HG03159 (cell line): ENCODE measurements around the gene OGDH.
"Not testable (repeated sequence)": the region's sequence is repeated elsewhere in the genome, so short reads cannot be mapped to it uniquely, and the experiment has no call there.

ENCODE experiments used
- ATAC-seq: cut with Tn5 transposase; IDR thresholded peaks from one replicate; pipeline ENCODE4 v1.9.1; 2021; ENCODE audit warnings: mild to moderate bottlenecking, moderate library complexity; ENCODE audit not compliant: unreplicated experiment

OGDH gene

DNA sequence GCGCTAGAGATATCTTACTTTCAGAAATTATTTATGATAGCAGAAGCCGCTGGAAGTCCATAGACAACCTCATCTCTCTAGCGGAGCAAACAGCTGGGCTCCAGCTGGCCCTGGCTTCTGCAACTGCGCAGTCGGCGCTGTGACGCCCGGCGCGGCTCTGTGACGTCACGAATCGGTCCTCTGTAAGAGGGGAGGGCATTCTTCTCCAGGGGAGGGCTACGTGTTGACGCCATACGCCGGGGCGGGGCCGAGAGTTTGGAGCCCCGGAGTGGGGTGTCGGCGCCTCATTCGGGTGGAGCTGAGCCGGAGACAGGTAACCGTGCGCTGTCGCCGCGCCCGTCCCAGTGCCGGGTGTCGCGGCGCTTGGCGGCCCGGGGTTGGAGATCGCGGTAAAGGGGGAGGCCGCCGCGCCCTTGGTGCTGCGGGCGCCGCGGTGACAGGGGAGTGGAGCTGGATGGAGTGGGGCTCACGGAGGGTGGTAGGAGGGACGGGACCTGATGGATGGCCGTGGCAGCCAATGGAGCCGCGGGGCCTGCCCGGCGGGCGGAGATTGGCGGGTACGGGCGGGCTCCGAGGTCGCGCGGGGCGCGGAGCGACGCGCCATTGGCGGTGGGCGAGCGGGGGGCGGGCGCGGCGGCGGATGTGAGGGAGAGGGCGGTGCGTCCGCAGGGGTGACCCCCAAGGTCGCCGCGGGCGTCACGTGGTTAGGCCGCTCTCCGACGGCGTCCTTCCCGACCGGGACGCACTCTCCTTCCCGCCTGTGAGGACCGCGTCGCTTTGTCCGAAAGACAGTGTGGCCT lies at the start of gene OGDH:
OGDH (plus strand) TSS at position 287 of the 800 bp plus-strand sequence. CDS start 17,717 bp downstream, outside the sequence.
- ATAC-seq: peak; percentile 94

DNA sequence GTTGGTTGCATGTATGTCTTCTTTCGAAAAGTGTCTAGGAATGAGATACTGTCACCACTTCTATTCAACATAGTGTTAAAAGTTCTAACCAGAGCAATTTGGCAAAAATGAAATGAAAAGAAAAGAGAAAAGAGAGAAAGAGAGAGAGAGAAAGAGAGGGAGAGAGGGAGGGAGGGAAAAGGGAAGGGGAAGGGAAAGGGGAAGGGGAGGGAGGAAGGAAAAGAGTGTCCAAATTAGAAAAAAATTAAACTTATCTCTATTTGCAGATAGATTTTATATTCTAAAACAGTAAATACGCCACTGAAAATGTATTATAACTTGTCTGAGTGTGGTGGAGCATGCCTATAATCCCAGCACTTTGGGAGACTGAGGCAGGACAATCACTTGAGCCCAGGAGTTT lies 48.9 kb upstream of the OGDH start:
- ATAC-seq: no peak

DNA sequence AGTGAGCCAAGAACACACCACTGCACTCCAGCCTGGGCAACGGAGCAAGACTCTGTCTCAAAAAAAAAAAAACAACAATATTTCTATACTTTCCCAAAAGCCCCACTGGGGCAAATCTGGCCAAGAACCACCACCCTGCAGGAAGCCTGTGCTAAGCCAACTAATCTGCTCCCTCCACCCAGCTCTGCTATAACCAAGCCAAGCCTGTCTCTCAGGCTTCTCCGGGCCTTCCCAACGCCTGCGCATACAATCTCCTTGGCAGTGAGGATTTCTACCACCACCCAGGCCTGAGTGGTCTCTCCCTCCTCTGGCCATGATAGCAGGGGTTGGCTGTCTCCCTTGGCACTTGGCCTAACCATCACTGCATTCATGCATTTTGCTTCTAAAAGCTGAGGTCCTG lies 46.9 kb upstream of the OGDH start:
- ATAC-seq: no peak

DNA sequence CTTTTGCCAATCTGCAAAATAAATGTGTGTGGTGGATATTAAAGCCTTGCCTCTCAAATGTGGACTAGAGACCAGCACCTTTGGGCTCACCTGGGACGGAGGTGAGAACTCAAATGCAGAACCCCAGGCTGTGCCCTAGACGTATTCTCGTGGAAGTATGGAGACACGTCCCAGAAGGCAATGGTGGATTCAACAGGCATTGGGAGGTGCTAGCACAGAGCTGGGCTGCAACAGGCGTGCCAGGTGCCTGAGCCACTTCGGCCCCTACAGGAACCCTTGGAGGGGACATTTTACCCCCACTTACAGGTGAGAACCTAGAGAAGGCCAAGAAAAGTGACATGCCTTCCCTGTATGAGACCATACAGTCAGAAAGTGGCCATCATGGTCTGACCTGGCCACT lies 44.9 kb upstream of the OGDH start:
- no peak for ATAC-seq

DNA sequence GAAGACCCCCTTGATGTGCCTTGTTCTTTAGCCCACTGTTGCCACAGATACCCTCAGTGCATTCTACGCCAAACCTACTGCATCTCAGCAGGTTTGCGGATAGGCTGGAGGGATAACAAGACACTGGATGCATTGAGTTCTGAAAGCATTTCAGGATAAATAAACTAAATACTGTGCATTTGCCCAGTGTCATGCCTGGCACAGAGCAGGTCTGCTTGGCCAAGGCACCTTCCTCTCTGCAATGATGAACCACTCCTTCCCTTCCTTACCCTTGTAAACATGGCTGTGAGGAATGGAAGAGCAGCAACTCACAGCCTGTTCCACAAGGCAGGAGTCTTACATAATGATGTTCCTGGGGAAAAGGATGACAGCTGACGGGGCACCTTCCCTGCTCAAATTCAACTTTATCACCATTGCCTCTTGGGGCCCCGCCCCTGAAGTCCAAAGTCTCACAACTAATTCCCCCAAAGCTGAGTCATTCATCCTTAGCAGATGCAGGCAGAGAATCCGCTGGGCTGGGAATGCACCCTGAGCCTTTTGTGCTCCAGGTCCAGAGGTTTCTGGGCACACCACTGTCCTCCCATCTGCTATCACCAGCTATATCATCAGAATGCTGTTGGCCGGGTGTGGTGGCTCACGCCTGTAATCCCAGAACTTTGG lies 44.3 kb upstream of the OGDH start:
- ATAC-seq: no peak

DNA sequence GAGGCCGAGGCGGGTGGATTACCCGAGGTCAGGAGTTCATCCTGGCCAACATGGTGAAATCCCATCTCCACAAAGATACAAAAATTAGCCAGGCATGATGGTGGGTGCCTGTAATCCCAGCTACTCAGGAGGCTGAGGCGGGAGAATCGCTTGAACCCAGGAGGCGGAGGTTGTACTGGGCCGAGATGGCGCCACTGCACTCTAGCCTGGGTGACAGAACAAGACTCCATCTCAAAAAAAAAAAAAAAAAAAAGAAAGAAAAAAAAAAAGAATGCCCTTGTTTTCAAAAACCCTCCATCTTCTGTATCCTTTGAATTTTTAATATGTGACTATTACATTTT lies 43.8 kb upstream of the OGDH start:
- ATAC-seq: not testable (repeated sequence)

DNA sequence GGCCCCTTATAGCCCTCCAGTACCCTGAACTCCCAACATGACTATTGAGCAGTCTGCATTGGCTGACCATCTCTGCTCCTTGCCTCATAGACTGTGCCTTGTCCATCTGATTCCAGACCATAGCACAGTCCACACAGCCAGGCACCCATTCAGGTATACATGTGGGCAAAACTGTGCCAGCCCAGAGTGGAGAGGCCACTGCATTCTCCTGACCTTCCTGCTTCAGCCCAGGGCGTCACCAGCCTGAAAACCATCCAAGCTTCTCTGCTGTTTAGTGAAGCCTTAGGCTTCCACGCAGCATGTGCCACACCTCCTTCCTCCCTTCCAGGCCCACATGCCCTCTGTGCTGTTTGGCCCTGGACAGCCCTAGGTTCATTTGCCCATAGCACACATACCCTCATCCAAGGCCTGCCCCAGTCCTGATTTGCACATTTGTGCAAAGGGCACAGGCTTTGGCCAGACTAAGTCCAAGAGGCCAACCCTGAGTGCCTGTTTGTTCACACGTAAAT lies 43.2 kb upstream of the OGDH start:
- ATAC-seq: no peak

DNA sequence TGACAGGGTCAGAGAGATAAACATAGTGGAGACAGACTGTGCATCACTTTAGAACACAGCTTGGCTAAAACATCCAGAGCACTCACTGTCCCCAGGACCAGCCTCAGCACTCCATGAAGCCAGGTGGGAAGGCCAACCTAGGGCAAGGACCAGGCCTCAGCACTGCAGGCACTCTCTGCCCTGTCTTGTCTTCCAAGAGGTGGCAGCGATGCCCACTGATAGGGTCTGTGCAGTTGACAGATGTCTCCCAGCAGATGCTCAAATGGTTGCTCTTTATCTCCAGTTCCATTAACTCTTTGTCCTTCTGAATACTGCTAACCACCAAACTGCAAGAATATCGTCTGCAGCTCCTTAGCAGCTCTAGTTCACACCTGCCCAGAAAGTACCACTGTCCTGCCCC lies 41.8 kb upstream of the OGDH start:
- ATAC-seq: no peak

DNA sequence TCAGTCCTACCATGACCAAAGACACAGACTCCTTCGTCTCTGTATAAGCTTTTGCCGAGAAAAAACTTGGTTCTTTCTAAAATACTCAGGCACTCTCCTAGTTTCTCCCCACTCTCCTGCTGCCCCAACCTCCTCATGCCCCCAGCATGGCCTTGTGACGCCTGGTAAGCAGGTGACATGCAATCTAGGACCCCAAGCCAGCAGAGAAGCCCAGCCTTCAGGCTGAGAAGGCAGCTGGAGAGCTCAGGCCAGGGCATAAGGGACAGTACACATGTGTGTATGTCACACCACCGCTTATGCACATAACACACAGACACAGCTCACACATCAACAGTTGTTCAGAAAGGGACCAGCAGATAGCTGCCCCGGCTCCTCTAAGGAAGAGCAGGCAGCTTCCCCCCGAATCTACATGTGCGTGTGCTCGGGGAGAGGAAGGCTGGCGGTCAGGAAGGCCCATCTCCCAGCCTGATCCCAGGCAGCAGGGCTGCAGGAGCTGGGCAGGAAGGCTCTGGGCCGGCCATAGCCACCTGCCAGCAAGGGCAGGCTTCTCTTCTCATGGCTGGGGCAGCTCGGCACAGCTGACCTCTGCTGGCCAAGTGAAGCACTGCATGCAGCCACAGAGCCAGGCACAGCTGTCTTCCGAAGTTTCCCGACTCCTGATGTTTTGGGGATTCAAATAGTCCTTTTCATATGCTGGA lies 41.2 kb upstream of the OGDH start:
- ATAC-seq: peak; percentile 69

DNA sequence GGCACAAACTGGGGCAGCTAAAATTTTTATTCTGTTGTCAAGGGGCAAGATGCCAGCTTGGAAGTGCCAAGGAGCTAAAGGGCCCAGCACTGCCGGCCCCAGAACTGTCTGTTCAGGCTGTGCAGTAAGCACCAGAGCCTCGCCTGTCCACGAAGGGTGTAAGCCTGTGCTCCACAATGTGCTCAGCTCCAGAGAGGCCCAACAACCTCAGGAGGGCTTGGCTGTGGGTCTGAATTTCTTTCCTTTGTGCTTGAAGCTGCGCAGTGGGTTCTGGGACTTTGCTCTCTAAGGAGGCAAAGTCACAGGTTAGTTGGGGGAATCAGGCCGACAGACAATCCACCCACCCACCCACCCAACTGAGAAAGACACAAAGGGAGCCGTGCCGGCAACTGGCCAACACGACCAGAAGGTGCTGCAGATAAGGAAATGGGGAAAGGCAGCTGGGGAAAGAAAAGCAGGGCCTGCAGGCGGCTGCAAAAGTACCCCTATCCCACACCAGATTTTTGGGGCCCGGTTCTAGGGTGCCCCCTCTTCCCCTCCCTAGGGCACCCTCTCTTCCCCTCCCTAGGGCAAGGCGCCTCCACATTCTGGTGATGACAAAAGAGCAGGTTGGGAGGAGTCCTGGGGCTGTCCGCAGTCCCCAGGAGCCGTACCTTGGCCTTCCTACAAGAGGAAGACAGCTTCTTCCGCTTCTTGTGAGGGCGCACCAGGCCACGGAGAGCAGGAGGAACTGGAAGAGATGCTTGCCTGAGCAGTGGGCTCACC lies 40.5 kb upstream of the OGDH start:
- ATAC-seq: peak; percentile 21

DNA sequence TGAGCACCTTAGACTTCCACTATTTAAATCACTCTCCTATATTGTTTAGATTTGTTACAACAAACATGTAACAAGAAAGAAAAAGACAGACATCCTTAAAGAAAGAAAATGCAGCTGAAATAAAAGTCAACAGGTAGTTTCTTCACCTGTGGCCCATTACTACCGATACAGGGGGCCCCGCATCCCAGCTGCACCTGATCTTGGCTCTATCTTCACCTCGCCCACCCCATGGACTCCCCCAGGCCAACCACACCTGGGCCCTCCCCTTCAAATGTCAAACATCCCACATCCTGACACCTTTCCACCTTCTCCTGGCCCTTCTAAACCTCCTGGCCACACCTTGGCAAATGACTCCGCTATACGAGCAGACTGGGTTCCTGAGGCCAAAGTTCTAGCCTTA lies 39.7 kb upstream of the OGDH start:
- ATAC-seq: no peak

DNA sequence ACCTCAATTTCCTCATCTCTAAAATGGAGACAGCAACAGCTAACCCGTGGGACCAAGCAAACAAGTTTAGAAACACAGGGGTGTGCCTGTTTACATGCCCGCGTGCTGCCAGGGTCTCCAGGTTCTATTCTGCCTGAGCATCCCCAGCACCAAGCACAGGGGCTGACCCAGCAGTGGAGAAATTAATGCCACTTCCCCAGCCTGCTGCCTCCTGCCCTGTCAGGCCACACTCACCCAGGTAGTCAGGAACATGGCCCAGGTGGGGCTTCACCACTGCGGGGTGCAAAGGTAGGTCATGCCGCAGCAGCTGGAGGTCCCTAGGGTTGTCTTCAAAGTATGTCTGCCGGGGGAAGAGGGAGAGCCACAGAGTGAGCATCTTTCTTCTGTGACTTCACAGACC lies 38.5 kb upstream of the OGDH start:
- no peak for ATAC-seq

DNA sequence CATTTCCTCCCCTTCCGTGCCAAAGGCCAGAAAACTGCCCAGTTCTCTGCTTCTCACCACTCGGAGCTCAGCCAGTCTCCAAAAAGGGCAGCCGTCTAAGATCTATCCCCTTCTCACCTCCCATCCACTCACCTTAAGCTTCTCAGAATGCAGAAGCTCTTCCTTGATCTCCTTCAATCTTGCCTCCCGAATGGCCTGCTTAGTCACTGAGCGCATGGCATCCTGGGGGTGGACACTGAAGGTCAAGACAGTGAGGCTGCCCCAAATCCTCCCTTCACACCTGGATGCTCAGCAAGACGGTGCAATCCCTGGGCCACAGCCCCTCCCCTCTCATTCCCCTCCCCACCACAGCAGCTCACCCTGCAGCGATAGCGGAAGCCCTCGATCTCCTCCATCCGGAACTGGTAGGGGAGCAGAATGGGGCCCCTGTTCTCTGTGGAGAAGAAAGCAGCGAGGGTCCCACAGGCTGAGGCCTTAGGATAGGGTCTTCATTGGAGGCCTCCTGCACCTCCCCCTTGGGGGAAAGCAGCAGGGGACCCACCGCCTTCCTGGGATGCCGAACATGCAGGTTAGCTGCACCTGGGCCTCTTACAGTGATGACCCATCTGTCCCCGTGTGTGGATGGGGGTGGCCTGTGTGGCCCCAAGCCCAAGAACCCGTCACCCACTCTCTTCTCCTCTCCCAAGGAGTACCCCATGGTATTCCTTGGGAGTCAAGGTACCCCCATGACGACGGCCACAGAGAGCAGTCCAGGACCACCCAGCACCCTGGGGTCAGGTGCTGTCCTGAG lies 37.5 kb upstream of the OGDH start:
- ATAC-seq: no peak

DNA sequence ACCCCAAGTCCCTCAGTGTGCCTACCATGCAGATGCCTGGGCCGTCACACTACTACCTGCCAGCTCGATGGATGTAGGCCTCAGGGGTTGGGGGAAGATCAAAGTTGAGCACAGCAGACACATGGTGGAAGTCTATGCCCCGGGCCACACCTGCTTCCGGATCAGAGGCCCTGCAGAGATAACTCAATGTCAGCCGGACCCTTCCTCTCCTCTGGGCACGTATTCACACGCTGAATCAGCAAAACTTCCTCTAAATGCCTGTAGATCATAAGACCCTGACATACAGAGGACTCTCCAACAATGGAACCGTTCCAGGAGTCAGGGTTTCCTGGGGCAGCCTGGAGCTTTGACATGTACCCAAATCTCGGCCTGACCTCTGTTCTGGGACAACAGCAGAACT lies 36.5 kb upstream of the OGDH start:
- no peak for ATAC-seq

DNA sequence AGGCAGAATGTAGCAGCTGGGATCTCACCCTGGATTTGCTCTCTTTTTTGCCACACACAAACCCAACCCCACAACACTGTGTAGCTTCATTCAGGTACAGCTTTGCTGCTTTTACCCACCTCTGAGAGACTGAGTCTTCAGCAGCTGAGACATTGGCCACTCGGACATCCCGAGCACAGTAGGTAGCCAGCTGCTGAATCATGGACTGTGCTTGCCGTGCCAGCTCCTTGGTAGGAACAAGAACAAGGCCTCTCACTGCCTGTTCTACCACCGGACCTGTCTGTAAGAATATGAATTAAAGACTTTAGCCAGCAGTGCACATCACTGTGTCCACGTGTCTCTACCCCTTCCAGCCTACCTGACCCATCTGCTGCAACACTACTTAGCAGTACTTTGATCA lies 33.7 kb upstream of the OGDH start:
- no peak for ATAC-seq

DNA sequence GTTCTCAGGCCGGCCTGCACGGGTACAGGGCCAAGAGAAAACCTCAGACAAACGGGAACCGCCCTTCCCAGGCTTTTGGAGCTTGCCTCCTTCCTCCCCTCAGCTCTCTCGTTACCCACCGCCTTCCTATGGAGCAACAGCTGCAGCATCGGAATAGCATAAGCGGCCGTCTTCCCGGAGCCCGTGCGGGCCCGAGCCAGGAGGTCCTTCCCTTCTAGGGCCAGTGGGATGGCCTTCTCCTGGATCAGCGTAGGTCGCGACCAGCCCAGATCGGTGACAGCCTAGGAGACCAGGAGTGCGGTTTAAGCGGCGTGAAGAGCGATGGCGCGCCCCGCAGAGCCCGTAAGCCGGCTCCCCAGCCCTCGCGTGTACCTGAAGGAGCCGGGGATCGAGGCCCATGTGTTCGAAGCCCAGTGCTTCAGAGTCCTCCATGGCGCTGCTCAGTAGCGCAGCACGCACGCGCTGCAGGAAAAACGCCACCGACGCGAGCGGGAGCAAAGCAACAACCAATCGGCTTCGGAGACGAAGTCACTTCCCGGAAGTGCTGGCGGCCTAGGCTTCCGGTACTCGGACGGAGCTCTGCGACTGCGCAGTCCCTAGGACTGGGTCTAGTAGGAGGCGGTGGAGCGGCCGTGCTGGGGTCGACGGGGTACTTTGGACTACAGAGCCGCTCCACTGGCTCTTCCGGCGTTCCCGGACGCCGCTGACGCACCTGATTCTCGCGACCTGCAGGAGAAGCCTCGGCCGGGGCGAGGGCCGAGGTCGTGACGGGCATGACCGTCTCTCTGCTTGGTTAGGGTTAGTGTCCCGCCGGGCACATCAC lies 32.8 kb upstream of the OGDH start, which contains the start of gene DDX56:
DDX56 (minus strand) TSS at position 445 of the 823 bp plus-strand sequence; CDS start at position 432, 13 bp downstream.
- ATAC-seq: peak; percentile 90

DNA sequence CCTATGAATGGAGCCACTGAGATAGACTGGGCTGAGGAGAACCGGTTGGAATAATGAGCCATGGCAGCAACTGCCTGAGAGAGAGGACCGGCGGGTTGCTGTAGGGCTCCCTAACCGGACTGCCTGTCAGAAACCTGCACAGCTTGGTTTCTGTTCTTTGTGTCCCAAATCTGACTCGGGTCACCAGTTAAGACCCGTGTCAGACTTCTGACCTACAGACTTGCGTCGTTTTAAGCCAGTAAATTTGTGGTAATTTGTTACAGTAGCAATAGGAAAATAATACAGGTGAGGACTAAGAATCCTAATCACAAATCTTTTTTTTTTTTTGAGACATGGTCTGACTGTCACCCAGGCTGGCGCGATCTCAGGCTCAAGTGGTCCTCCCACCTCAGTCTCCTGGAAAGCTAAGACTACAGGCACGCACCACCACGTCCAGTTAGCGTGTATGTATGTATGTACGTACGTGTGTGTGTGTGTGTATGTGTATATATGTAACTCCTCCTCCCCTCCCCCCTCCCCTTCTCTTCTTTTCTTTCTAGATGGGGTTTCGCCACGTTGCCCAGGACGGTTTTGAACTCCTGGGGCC lies 32.0 kb upstream of the OGDH start:
- ATAC-seq: no peak

DNA sequence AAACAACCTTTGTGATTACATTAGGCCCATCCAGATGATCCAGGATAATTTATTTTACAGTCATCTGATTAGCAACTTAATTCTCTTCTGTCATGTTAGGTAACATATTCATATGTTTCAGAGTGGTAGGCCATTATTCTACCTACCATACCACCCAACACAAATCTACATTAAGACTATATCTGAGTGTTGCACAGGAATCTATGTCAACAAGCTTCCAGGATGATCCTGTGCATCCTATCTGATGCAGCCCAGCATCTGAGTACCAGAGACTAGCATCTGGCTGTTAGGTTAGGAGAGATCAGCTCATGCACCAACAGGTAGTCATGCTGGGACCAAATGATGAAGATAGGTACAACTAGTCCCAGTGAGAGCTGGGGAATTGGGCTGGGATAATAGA lies 31.4 kb upstream of the OGDH start:
- ATAC-seq: no peak

DNA sequence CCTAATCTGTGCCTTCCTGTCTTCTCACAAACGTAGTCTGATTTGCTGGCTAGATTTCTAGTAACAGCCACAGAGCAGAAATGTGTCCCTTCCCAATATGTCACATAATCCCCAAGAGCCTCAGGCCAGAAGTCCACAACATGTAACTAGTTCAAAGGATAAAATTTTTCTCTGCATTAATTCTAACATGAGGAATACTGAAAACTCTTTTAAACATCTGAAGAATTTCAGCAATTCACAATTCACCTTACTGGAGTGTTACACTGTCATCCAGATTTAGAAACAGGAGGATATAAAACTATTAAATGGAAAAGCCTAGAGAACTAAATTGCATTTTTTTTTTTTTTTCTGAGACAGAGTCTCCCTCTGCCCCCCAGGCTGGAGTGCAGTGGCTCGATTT lies 30.2 kb upstream of the OGDH start:
- ATAC-seq: no peak
